HG02938 (cell line): ENCODE data around the gene OR13J1.

Source experiments
- ATAC-seq: cut with Tn5 transposase; IDR thresholded peaks from one replicate; pipeline ENCODE4 v1.9.1; 2021; ENCODE audit warnings: mild to moderate bottlenecking, moderate library complexity; ENCODE audit not compliant: unreplicated experiment

The OR13J1 gene

GRCh38 chr9:35835216-35835632 is 35.0 kb downstream of the OR13J1 start:
- no peak for ATAC-seq

- ATAC-seq: no peak
Observed at GRCh38 chr9:35834260-35835215, 35.7 kb downstream of the OR13J1 start.

- no peak for ATAC-seq
Observed at GRCh38 chr9:35832814-35833213, 37.4 kb downstream of the OR13J1 start.

GRCh38 chr9:35831040-35831439 is 39.2 kb downstream of the OR13J1 start:
- no peak for ATAC-seq

GRCh38 chr9:35829764-35830096 is 40.5 kb downstream of the OR13J1 start:
- no peak for ATAC-seq

- ATAC-seq: peak; percentile 62
Observed at GRCh38 chr9:35829084-35829763, 41.0 kb downstream of the OR13J1 start, which contains the start of gene TMEM8B. Gene TMEM8B (plus strand): TSS chr9:35829228. CDS start chr9:35829448, 220 bp downstream.

GRCh38 chr9:35828716-35829083 is 41.5 kb downstream of the OR13J1 start, which contains the start of gene FAM221B:
Gene FAM221B (minus strand): TSS chr9:35828732. CDS start chr9:35826161, 2,571 bp downstream.
- ATAC-seq: no peak

- ATAC-seq: no peak
Observed at GRCh38 chr9:35827486-35827885, 42.7 kb downstream of the OR13J1 start.

GRCh38 chr9:35826071-35826701 is 44.0 kb downstream of the OR13J1 start:
- ATAC-seq: no peak

GRCh38 chr9:35822926-35823325 is 47.3 kb downstream of the OR13J1 start:
- ATAC-seq: no peak

GRCh38 chr9:35820076-35820475 is 50.1 kb downstream of the OR13J1 start:
- no peak for ATAC-seq
